Measurements from ENCODE around the gene MRPL10.

The MRPL10 gene

GRCh38 chr17:47831003-47831933, at the start of gene MRPL10, which contains the start of gene LRRC46:
Gene MRPL10 (minus strand): TSS chr17:47831541. CDS start chr17:47831511, 30 bp downstream.
Gene LRRC46 (plus strand): TSS chr17:47831670. CDS start chr17:47831990, 320 bp downstream.
- Histone ChIP-seq H3K27ac (ENCODE audit: low read depth, low read length) (peak within 1 kb of the TSS; percentile 23; the same call in 1 of the 2 replicates), H3K79me2 (ENCODE audit: control insufficient read depth, insufficient read depth, low read length, unreplicated experiment) (peaks cover 23% of the 10 kb centered on the region), H2AFZ (ENCODE audit: low read length, unreplicated experiment) (peak within 1 kb of the TSS; percentile 100), H3K36me3 (ENCODE audit: insufficient read depth, low read length) (peaks cover 6% of the 10 kb centered on the region), H3K27me3 (ENCODE audit: insufficient read depth, low read length) (no peaks in the 10 kb centered on the region), H3K4me1 (ENCODE audit: control insufficient read depth, insufficient read depth, low read length, unreplicated experiment) (peaks cover 16% of the 10 kb centered on the region), H3K4me3 (ENCODE audit: low read depth, low read length) (peak within 1 kb of the TSS; percentile 84)

DNA sequence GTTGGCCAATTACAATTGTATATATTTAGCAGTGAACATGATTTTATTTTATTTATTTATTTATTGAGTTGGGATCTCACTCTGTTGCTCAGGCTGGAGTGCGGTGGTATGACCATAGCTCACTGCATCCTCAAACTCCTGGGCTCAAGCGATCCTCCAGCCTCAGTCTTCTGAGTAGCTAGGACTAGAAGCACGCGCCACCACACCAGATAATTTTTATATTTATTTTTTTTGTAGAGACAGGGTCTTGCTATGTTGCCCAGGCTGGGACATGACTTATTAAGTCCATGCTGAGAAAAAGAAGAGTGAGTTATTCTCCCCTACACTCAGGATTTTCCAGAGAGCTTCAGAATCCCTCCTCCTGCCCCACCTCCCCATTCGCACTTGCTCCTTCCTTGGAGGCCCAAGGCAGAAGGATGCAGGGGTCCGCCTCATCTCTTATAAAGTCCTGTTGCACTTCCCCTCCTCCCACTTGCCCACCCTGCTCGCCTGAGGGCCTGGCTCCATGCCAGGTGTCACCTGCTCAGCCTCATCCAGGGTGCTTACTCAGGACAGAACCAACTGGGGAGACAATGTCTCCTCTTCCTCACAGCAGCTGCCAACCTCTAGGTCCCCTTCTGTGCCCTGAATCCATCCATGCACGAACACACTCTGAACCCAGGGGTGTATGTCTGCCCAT, 48.6 kb upstream of the MRPL10 start:
- Histone ChIP-seq H3K36me3 (ENCODE audit: insufficient read depth, low read length) (no peaks in the 10 kb centered on the region), H3K79me2 (ENCODE audit: control insufficient read depth, insufficient read depth, low read length, unreplicated experiment) (no peaks in the 10 kb centered on the region), H3K27me3 (ENCODE audit: insufficient read depth, low read length) (peaks cover under 1% of the 10 kb centered on the region; the same call in 1 of the 2 replicates), H2AFZ (ENCODE audit: low read length, unreplicated experiment) (no peak overlapping the region), H3K27ac (ENCODE audit: low read depth, low read length) (no peak overlapping the region), H3K4me3 (ENCODE audit: low read depth, low read length) (no peak overlapping the region), H3K4me1 (ENCODE audit: control insufficient read depth, insufficient read depth, low read length, unreplicated experiment) (peaks cover 26% of the 10 kb centered on the region)

- H3K27ac ChIP-seq (ENCODE audit: low read depth, low read length), result no peak overlapping the region
- H3K36me3 ChIP-seq (ENCODE audit: insufficient read depth, low read length), result no peaks in the 10 kb centered on the region
- H3K4me1 ChIP-seq (ENCODE audit: control insufficient read depth, insufficient read depth, low read length, unreplicated experiment), result peaks cover 26% of the 10 kb centered on the region
- no peak overlapping the region for H3K4me3 ChIP-seq (ENCODE audit: low read depth, low read length)
- no peak overlapping the region for H2AFZ ChIP-seq (ENCODE audit: low read length, unreplicated experiment)
- H3K79me2 ChIP-seq (ENCODE audit: control insufficient read depth, insufficient read depth, low read length, unreplicated experiment), result no peaks in the 10 kb centered on the region
- H3K27me3 ChIP-seq (ENCODE audit: insufficient read depth, low read length), result peaks cover 6% of the 10 kb centered on the region
Measured at GRCh38 chr17:47879028-47879585, 47.8 kb upstream of the MRPL10 start.

DNA sequence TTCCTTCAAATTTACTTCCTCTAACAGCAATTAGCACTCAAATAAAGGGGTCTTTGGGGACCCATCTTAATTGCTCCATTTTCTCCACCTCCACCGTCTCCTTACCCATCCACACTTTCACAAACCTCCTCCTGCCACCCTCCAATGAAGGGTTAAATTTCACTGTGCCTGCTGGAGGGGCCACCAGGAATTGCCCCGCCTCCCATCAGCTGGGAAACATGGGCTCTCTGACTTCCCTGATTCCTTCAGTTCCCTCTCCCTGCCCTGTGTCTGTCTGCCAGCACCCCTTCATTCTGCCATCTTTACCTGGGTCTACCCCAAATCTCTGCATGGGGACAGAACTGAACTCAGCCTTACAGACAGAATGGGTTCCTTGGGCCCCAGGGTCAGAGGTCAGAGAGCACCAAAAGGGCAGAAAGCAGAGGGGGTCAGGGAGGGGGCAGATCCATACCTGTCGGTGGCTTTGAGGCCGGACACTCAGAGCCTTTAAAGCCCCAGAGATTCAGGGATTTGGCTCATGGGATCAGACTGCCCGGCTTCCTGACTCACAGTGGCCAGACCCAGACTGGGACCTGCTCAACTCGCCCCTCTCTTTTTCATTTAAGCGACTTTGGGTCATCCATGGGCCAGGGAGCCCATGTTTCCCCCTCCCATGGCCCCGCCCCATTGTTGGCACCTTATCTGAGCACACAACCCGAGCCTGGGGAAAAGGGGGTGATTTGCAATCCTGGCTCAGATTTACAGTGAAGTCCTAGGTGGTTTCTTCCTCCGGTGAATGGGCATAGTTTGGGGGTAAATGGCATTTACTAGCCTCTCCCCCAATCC, 47.1 kb upstream of the MRPL10 start:
- Histone ChIP-seq H3K79me2 (ENCODE audit: control insufficient read depth, insufficient read depth, low read length, unreplicated experiment) (no peaks in the 10 kb centered on the region), H3K27me3 (ENCODE audit: insufficient read depth, low read length) (peaks cover 12% of the 10 kb centered on the region), H3K4me3 (ENCODE audit: low read depth, low read length) (no peak overlapping the region), H3K36me3 (ENCODE audit: insufficient read depth, low read length) (no peaks in the 10 kb centered on the region), H3K27ac (ENCODE audit: low read depth, low read length) (no peak overlapping the region), H2AFZ (ENCODE audit: low read length, unreplicated experiment) (no peak overlapping the region), H3K4me1 (ENCODE audit: control insufficient read depth, insufficient read depth, low read length, unreplicated experiment) (peaks cover 26% of the 10 kb centered on the region)

DNA sequence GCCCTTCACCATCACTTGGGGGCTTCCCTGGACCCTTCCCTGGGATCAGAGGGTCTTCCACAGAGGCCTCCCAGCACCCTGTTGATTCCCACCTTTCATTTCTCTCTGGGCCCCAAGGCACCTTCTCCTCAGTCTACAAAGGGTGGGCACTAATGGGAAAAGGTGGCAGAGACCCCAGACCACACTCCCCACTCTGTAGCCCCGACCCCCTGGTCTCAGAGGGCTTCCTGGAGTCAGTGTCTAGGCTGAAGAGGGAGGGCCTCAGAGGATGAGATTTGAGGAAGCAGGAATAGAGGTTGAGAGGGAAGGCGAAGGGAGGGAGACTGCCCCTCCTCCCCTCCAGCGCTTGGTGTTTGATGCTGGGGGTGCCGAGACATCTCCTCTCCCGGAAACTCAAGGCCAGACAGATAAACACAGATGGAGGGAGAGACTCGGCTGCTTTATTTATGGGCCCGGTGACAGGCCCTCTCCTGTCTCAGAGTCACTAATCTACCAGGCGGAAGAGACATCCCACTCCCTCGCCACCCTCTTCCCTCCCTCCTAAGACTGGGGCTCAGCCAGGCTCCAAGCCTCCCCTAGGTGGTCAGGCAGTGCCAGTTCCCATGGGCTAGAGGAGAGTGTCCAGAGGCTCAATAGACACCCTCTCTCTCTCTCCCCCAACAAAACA, 46.2 kb upstream of the MRPL10 start:
- H3K4me3 ChIP-seq (ENCODE audit: low read depth, low read length), result no peak overlapping the region
- no peaks in the 10 kb centered on the region for H3K79me2 ChIP-seq (ENCODE audit: control insufficient read depth, insufficient read depth, low read length, unreplicated experiment)
- no peaks in the 10 kb centered on the region for H3K36me3 ChIP-seq (ENCODE audit: insufficient read depth, low read length)
- peaks cover 26% of the 10 kb centered on the region for H3K4me1 ChIP-seq (ENCODE audit: control insufficient read depth, insufficient read depth, low read length, unreplicated experiment)
- H3K27ac ChIP-seq (ENCODE audit: low read depth, low read length), result no peak overlapping the region
- H3K27me3 ChIP-seq (ENCODE audit: insufficient read depth, low read length), result peaks cover 21% of the 10 kb centered on the region
- no peak overlapping the region for H2AFZ ChIP-seq (ENCODE audit: low read length, unreplicated experiment)

GRCh38 chr17:47875011-47875985, 44.0 kb upstream of the MRPL10 start:
- no peak overlapping the region for H3K27ac ChIP-seq (ENCODE audit: low read depth, low read length)
- H2AFZ ChIP-seq (ENCODE audit: low read length, unreplicated experiment), result no peak overlapping the region
- no peaks in the 10 kb centered on the region for H3K36me3 ChIP-seq (ENCODE audit: insufficient read depth, low read length)
- H3K27me3 ChIP-seq (ENCODE audit: insufficient read depth, low read length), result peaks cover 42% of the 10 kb centered on the region
- H3K4me1 ChIP-seq (ENCODE audit: control insufficient read depth, insufficient read depth, low read length, unreplicated experiment), result peaks cover 17% of the 10 kb centered on the region
- H3K79me2 ChIP-seq (ENCODE audit: control insufficient read depth, insufficient read depth, low read length, unreplicated experiment), result no peaks in the 10 kb centered on the region
- no peak overlapping the region for H3K4me3 ChIP-seq (ENCODE audit: low read depth, low read length)

DNA sequence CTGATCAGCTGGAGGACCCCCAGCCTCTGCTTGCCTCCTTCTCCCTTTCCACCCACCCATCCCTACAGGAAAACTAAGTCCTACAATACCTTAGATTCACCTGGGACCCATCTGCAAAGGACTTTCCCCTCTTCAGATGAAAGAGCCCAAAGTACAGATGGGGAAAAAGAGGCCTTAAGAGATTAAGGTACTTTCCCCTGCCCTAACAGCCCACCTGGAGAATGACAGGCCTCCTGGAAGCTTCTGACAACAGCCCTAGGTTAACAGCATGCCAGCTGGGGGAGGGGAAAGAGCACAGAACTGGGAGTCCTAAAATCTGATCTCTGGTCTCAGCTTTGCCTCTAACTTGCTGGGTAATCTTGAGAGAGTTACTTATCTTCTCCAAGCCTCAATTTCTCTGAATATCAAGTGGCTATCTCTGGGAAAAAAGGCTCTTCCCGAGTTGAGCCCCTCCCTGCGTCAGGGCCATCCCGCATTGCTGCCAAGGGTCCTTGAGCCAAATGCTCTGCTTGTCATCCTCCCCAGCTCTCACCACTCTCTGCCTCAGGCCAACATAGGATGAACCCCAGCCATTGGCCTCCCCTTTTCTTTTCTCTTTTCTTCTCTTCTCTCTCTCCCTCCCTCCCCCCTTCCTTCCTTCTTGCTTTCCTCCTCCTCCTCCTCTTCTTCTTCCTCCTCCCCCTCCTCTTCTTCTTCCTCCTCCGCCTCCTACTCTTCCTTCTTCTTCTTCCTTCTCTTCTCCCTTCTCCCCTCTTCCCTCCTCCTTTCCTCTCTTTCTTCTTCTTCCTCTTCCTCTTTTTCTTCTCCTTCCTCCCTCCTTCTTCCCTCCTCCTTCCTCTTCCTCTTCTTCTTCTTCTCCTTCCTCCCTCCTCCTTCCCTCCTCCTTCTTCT, 42.1 kb upstream of the MRPL10 start:
- Histone ChIP-seq H2AFZ (ENCODE audit: low read length, unreplicated experiment) (no peak overlapping the region), H3K4me1 (ENCODE audit: control insufficient read depth, insufficient read depth, low read length, unreplicated experiment) (peaks cover 9% of the 10 kb centered on the region), H3K4me3 (ENCODE audit: low read depth, low read length) (no peak overlapping the region), H3K79me2 (ENCODE audit: control insufficient read depth, insufficient read depth, low read length, unreplicated experiment) (no peaks in the 10 kb centered on the region), H3K36me3 (ENCODE audit: insufficient read depth, low read length) (no peaks in the 10 kb centered on the region), H3K27me3 (ENCODE audit: insufficient read depth, low read length) (peaks cover 60% of the 10 kb centered on the region), H3K27ac (ENCODE audit: low read depth, low read length) (no peak overlapping the region)

GRCh38 chr17:47872651-47873161, 41.4 kb upstream of the MRPL10 start:
- Histone ChIP-seq H2AFZ (ENCODE audit: low read length, unreplicated experiment) (no peak overlapping the region), H3K4me3 (ENCODE audit: low read depth, low read length) (no peak overlapping the region), H3K36me3 (ENCODE audit: insufficient read depth, low read length) (no peaks in the 10 kb centered on the region), H3K27me3 (ENCODE audit: insufficient read depth, low read length) (peaks cover 62% of the 10 kb centered on the region), H3K4me1 (ENCODE audit: control insufficient read depth, insufficient read depth, low read length, unreplicated experiment) (peaks cover 3% of the 10 kb centered on the region), H3K79me2 (ENCODE audit: control insufficient read depth, insufficient read depth, low read length, unreplicated experiment) (no peaks in the 10 kb centered on the region), H3K27ac (ENCODE audit: low read depth, low read length) (no peak overlapping the region)
